Ureter (tissue), 1 donor: ENCODE data around the gene EIF4G3. TPM values are rescaled to one million over a fixed set of nuclear protein-coding genes. Genes with fewer than 3 reads are reported as not detected.
"Not testable (repeated sequence)": the region's sequence is repeated elsewhere in the genome, so short reads cannot be mapped to it uniquely, and the experiment has no call there.

Source experiments
- DNase-seq: peaks from one replicate; pipeline ENCODE4 v3.0.0-alpha.2; 2020; ENCODE audit warnings: low spot score
- total RNA-seq: library from RNA; stranded (reverse); gene quantifications from one replicate; pipeline ENCODE4 v1.2.4, GENCODE V29; 2023
- donor health status: DM: yes; HTN: yes; CAD: no.

Gene EIF4G3, protein sequence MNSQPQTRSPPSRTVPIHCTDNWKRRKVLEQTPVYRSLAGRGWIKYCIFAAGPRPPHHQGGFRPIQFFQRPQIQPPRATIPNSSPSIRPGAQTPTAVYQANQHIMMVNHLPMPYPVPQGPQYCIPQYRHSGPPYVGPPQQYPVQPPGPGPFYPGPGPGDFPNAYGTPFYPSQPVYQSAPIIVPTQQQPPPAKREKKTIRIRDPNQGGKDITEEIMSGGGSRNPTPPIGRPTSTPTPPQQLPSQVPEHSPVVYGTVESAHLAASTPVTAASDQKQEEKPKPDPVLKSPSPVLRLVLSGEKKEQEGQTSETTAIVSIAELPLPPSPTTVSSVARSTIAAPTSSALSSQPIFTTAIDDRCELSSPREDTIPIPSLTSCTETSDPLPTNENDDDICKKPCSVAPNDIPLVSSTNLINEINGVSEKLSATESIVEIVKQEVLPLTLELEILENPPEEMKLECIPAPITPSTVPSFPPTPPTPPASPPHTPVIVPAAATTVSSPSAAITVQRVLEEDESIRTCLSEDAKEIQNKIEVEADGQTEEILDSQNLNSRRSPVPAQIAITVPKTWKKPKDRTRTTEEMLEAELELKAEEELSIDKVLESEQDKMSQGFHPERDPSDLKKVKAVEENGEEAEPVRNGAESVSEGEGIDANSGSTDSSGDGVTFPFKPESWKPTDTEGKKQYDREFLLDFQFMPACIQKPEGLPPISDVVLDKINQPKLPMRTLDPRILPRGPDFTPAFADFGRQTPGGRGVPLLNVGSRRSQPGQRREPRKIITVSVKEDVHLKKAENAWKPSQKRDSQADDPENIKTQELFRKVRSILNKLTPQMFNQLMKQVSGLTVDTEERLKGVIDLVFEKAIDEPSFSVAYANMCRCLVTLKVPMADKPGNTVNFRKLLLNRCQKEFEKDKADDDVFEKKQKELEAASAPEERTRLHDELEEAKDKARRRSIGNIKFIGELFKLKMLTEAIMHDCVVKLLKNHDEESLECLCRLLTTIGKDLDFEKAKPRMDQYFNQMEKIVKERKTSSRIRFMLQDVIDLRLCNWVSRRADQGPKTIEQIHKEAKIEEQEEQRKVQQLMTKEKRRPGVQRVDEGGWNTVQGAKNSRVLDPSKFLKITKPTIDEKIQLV (N-terminal part only)
- total RNA-seq, result 93.9 TPM

- peak; percentile 99 for DNase-seq
These were observed at the start of gene EIF4G3 for GRCh38 chr1:21176586-21177555. TSS of gene EIF4G3 (minus strand) at chr1:21176897. CDS start at chr1:21002742, 174,155 bp downstream.

DNA sequence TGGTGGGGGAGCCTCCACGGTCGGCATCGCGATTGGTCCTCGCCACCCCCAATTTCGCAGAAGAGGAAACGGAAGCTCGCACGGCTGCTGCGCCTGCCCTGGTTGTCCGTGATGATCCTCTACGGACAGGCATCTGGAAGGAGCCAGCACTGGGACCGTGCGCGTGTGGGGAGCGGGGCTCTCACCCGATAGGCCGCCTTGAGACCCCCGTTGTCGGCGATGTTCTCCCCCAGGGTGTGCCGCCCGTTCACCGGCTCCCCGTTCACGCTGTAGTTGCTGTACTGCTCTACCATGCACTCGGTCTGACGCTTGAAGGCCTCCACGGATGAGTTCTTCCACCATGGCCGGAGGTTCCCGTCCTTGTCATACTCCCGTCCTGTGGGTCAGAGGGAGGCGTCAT, 48.4 kb upstream of the EIF4G3 start:
- no peak for DNase-seq

GRCh38 chr1:21220815-21221214, 44.1 kb upstream of the EIF4G3 start:
- DNase-seq, result no peak

- no peak for DNase-seq
These were observed 43.0 kb upstream of the EIF4G3 start for GRCh38 chr1:21219674-21220073.

DNA sequence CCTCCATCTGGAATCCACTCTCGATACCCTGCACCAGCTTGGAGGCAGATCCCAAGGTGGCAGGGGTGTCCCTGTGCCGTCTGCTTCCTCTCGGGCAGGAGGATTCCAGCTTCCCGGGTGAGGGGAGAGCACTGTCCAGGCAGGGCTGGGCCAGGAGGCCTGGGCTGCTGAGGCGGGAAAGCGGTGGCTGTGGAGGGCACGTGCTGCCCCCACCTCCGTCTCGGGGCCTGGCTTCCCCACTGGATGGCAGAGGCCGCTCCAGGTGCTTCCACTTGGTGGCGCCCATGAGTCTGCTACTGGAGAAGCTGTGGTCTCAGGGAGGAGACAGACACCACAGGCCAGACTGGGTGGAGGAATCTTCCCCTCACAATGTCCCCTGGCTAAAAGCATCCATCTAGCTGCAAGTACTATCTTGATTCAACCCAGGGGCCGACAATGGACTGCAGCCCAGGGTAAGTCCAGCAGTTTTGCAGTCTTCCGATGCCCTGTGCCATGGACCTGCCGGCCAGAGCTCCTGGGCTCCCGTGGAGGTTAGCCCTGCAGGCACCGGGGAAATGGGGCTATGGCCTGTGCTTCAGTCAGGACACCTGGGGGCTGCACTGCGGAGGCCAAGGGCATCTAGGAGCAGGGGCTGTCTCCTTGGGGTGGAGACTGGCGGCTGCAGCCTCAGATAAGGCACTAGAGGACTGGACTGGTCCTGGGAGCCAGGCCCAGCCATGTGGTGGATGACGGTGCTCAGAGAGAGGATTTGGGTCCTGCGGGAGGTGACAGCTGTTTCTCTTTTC, 41.3 kb upstream of the EIF4G3 start:
- DNase-seq, result no peak

DNA sequence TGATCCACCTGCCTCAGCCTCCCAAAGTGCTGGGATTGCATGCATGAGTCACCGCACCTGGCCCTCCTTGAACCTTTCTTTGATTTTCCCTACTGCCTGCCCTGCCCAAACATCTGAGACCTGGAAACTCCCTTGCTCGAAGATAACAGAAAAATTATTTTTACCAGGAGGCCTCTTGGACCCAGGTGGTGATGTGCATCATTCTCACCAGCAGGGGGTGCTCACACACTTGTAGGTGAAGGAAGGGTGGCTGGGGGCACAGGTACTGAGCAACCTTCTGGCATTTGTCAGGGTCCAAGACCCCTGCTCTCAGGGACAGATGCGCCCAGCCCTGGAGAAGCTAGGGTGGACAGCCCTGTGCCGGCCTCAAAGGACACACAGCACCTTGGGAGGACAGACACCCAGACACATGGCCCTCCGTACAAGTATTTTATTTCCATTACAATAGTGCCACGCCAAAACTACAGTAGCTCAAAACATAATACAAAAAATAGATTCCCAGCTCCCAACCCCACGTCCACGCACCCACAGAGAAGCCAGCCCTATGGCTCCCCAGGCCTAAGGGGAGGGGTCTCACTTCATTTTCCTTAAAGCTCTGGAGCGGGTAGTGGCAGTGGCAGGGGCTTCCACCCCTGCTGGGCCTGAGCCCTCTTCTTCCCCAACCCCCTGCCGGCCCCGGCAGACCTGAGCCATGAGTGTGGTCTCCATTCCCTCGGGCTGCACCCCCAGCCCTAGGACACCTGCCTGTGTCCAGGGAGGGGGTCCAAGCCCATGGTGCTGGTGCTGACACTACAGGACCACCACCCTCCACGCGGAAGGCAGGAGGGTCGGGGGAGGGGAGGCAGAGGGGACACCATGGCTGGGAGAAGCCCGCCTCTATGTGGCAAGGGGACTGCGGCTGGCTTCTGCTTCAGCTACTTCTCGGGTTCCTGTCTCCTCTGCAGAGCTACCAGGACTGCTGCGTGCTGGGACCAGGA, 40.4 kb upstream of the EIF4G3 start:
- DNase-seq, result no peak

DNA sequence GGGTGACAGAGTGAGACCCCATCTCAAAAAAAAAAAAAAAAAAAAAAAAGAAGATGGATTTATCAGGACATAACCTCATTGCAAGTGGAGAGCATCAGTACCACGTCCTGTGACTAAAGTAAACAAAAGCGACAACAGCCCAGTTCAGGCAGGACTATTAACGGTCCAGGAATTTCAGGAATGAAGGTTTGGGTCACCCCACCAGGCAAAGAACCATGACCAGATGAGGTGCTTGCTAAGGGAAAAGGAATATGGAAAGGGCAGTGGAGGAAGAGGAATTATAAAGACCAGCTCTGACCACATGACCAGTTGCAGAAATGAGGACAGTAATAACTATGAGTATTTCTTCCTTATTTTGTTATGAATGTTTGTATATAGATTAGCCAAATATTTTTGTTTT, 35.4 kb upstream of the EIF4G3 start:
- no peak for DNase-seq

DNA sequence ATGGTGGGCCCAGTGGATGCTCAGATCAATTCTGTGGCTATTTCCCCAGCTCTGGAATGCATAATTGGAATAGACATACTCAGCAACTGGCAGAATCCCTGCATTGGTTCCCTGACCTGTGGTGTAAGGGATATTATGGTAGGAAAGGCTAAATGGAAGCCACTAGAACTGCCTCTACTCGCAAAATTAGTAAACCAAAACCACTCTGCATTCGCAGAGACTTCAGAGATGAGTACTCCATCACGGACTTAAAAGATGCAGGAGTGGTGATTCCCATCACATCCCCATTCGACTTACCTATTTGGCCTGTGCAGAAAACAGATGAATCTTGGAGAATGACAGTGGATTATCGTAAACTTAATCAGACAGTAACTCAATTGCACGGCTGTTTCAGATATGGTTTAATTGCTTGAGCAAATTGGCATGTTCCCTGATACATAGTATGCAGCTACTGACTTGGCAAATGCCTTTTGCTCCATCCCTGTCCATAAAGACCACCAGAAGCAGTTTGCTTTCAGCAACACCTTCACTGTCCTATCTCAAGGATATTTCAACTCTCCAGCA, 31.5 kb upstream of the EIF4G3 start:
- not testable (repeated sequence) for DNase-seq

DNA sequence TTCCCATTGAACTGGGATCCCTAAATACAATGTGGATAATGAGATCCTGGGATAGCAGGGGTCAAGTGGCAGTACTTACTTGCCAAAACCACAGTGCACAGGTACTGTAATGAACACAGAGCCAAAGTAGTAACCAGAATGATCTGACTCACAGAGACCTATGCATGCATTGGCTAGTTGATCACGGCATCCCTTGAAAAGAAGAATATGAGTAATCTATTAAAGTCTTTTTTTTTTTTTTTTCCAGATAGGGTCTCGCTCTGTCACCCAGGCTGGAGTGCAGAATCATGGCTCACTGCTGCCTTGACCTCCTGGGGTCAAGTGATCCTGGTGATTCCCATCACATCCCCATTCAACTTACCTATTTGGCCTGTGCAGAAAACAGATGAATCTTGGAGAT, 29.4 kb upstream of the EIF4G3 start:
- DNase-seq, result no peak

- DNase-seq, result no peak
These were observed 28.7 kb upstream of the EIF4G3 start for GRCh38 chr1:21205416-21205815.

GRCh38 chr1:21201650-21202049, 25.0 kb upstream of the EIF4G3 start:
- no peak for DNase-seq

GRCh38 chr1:21201238-21201637, 24.5 kb upstream of the EIF4G3 start:
- not testable (repeated sequence) for DNase-seq

DNA sequence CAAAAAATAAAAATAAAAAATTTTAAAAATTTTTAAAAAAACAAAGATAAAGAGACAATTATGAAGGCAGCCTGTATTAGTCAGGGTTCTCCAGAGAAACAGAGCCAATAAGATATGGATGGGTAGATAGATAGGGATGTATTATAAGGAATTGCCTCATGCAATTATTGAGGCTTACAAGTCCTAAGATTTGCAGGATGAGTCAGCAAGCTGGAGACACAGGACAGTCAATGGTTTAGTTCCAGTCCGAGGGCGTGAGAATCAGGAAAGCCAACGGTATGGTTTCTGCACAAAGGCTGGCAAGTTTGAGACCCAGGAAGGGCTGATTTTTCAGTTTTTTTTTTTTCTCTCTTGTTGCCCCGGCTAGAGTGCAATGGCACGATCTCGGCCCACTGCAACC, 24.1 kb upstream of the EIF4G3 start:
- DNase-seq, result no peak

GRCh38 chr1:21198929-21199328, 22.2 kb upstream of the EIF4G3 start:
- no peak for DNase-seq

GRCh38 chr1:21192871-21193270, 16.2 kb upstream of the EIF4G3 start:
- no peak for DNase-seq

GRCh38 chr1:21192284-21192683, 15.6 kb upstream of the EIF4G3 start:
- no peak for DNase-seq

DNA sequence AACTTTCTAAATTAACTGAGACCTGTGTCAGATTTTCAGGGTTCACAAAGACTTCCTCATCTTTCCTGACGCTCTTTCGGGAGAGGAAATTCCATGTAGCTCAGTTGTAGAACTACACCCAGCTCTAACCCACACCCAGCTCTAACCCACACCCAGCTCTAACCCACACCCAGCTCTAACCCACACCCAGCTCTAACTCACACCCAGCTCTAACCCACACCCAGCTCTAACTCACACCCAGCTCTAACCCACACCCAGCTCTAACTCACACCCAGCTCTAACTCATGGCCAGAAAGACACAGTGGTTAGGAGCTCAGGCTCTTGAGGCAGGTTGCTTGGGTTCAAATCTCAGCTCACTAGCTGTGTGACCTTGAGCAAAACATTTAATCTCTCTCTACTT, 14.1 kb upstream of the EIF4G3 start:
- DNase-seq, result not testable (repeated sequence)

- DNase-seq, result no peak
These were observed 13.3 kb upstream of the EIF4G3 start for GRCh38 chr1:21189906-21190500.
